OCI-LY7 (cell line): ENCODE measurements around the gene ATPAF1. TPM values are rescaled to one million over a fixed set of nuclear protein-coding genes. Genes with fewer than 3 reads are reported as not detected.

Experiments used
- BruUV-seq: library from RNA; stranded (reverse); fragments of 400-500 nt; replicated peaks from 2 replicates; lab custom pipeline; 2021; lab: Mats Ljungman, UMichigan
- CTCF ChIA-PET: fragments of 300-600 bp; sonication (Branson Sonifier 250); formaldehyde crosslinking; loops from one replicate; lab custom pipeline; 2022; ENCODE audit warnings: antibody characterized with exemption; ENCODE audit not compliant: unreplicated experiment; lab: Charles Lee
- POLR2A ChIA-PET: fragments of 300-600 bp; sonication (Branson Sonifier 250); formaldehyde crosslinking; loops from one replicate; lab custom pipeline; 2022; ENCODE audit warnings: antibody characterized with exemption; lab: Charles Lee
- DNase-seq: peaks from one replicate; pipeline ENCODE4 v3.0.0-alpha.2; 2015; ENCODE audit warnings: low spot score
- H2AFZ ChIP-seq: fragments of 200-600 bp; sonication (generic), shearing (Covaris generic); 2 replicates; pipeline ENCODE4 v1.6.1; 2014; ENCODE audit warnings: mild to moderate bottlenecking, antibody characterized with exemption, low read length, moderate library complexity
- H3K27ac ChIP-seq: fragments of 200-600 bp; sonication (generic); 2 replicates; pipeline ENCODE4 v1.5.1; 2014; ENCODE audit warnings: mixed run types, low read depth, mild to moderate bottlenecking, moderate library complexity, low read length, inconsistent platforms; ENCODE audit not compliant: poor library complexity, severe bottlenecking
- H3K36me3 ChIP-seq: fragments of 200-600 bp; sonication (generic); 2 replicates; pipeline ENCODE4 v1.6.1; 2014; ENCODE audit warnings: mild to moderate bottlenecking, antibody characterized with exemption, low read length, moderate library complexity, mixed read lengths; ENCODE audit not compliant: insufficient read depth
- H3K4me1 ChIP-seq: fragments of 200-600 bp; sonication (generic); 2 replicates; pipeline ENCODE4 v1.5.1; 2014; ENCODE audit warnings: mild to moderate bottlenecking, low read length; ENCODE audit not compliant: insufficient read depth, poor library complexity, severe bottlenecking
- H3K4me2 ChIP-seq: fragments of 200-600 bp; sonication (generic); 2 replicates; pipeline ENCODE4 v1.6.1; 2014; ENCODE audit warnings: mild to moderate bottlenecking, low read length
- H3K4me3 ChIP-seq: fragments of 200-600 bp; sonication (generic); 2 replicates; pipeline ENCODE4 v1.5.1; 2014; ENCODE audit warnings: mild to moderate bottlenecking, low read depth, low read length; ENCODE audit not compliant: poor library complexity, severe bottlenecking
- H3K79me2 ChIP-seq: fragments of 200-600 bp; sonication (generic); 2 replicates; pipeline ENCODE4 v1.6.1; 2016; ENCODE audit warnings: low read depth, mild to moderate bottlenecking, low read length, moderate library complexity, mixed read lengths; ENCODE audit not compliant: insufficient read depth
- H3K9me2 ChIP-seq: fragments of 200-600 bp; sonication (generic); 2 replicates; pipeline ENCODE4 v1.6.1; 2016; ENCODE audit warnings: mild to moderate bottlenecking, low read length, mixed read lengths; ENCODE audit not compliant: insufficient read depth
- H3K9me3 ChIP-seq: fragments of 200-600 bp; sonication (generic); 2 replicates; pipeline ENCODE4 v1.6.1; 2014; ENCODE audit warnings: mild to moderate bottlenecking, mixed run types, low read length, mixed read lengths
- H4K20me1 ChIP-seq: fragments of 200-600 bp; sonication (generic); 2 replicates; pipeline ENCODE4 v1.6.1; 2014; ENCODE audit warnings: mild to moderate bottlenecking, antibody characterized with exemption, low read length, moderate library complexity, mixed read lengths; ENCODE audit not compliant: insufficient read depth
- EZH2phosphoT487 ChIP-seq: fragments of 200-600 bp; sonication (generic); IDR thresholded peaks from 2 replicates; pipeline ENCODE4 v1.6.1; 2018; ENCODE audit warnings: low read depth, borderline replicate concordance, mild to moderate bottlenecking, mixed run types, antibody characterized with exemption, low read length, moderate library complexity, mixed read lengths
- intact Hi-C: fragments of 100-400 bp; cut with micrococcal nuclease; formaldehyde crosslinking; loops from one replicate; pipeline ENCODE4 v1.10.0; 2022; ENCODE audit not compliant: unreplicated experiment
- total RNA-seq, 2 experiments: library from RNA; depleted of rRNA in 1 of 2; stranded (reverse); fragments of >200 nt in 1 of 2; shearing (Covaris generic) in 1 of 2; gene quantifications; 2 replicates each; pipeline ENCODE4 v1.2.3, GENCODE V29; 2014 to 2022
- TF ChIP-seq, protein P1 (sequence below): fragments of 200-600 bp; sonication (generic); conservative IDR thresholded peaks from 2 replicates; pipeline ENCODE4 v1.5.1; 2014; ENCODE audit warnings: mild to moderate bottlenecking, antibody characterized with exemption, low read length, moderate library complexity, mixed read lengths

The ATPAF1 gene
- total RNA-seq, 2 experiments from 2014 or later: 32.3 to 38.3 TPM

DNA sequence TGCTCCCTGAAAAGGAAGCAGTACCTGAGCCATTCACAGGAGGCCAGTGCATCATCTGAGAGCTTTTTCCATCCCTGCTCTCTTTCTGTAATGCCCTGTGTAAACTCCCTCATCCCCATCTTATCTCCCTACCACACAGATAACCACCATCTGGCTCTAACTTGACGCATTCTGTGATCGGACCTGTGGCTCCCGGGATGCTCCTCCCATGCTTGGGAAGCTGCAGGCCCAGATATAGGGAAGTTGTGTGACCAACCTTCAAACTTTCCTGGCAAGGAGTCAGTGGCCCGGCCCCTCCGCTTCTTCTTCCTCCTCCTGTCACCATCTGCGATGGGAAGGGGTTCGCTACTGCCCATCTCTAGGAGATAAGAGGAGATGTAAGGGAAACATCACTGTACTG is 85.2 kb downstream of the ATPAF1 start:
- intact Hi-C loops: no loop called here
- ChIA-PET CTCF (no interaction called here), POLR2A (no interaction called here)
- Histone ChIP-seq H3K4me3 (no peak overlapping the region), H2AFZ (no peak overlapping the region), H3K4me2 (no peak overlapping the region), H3K9me3 (no peaks in the 10 kb centered on the region), H3K4me1 (no peaks in the 10 kb centered on the region), H3K9me2 (no peaks in the 10 kb centered on the region), H3K27ac (no peak overlapping the region), H4K20me1 (no peaks in the 10 kb centered on the region), H3K79me2 (no peaks in the 10 kb centered on the region), H3K36me3 (peaks cover 17% of the 10 kb centered on the region; the same call in 1 of the 2 replicates)
- no TSS peak for BruUV-seq
- no peak for DNase-seq
- TF ChIP-seq, protein P1, sequence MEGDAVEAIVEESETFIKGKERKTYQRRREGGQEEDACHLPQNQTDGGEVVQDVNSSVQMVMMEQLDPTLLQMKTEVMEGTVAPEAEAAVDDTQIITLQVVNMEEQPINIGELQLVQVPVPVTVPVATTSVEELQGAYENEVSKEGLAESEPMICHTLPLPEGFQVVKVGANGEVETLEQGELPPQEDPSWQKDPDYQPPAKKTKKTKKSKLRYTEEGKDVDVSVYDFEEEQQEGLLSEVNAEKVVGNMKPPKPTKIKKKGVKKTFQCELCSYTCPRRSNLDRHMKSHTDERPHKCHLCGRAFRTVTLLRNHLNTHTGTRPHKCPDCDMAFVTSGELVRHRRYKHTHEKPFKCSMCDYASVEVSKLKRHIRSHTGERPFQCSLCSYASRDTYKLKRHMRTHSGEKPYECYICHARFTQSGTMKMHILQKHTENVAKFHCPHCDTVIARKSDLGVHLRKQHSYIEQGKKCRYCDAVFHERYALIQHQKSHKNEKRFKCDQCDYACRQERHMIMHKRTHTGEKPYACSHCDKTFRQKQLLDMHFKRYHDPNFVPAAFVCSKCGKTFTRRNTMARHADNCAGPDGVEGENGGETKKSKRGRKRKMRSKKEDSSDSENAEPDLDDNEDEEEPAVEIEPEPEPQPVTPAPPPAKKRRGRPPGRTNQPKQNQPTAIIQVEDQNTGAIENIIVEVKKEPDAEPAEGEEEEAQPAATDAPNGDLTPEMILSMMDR: no peak
- TF ChIP-seq EZH2phosphoT487: no peak

Other genes with a start within 250 kb of the ATPAF1 start
- not detected in 2 replicates for gene DMBX1, start 178.5 kb downstream of the ATPAF1 start, total RNA-seq (2014; rRNA removed; shearing (Covaris generic))
- not detected in 2 replicates for gene DMBX1, start 178.5 kb downstream of the ATPAF1 start, total RNA-seq (2022)
- gene KNCN, start 116.7 kb downstream of the ATPAF1 start, total RNA-seq (2014; rRNA removed; shearing (Covaris generic)): not detected in 2 replicates
- not detected in 2 replicates for gene KNCN, start 116.7 kb downstream of the ATPAF1 start, total RNA-seq (2022)
- gene MKNK1, start 64.1 kb downstream of the ATPAF1 start, total RNA-seq (2014; rRNA removed; shearing (Covaris generic)): 11.5 and 18.8 TPM in 2 replicates
- gene MKNK1, start 64.1 kb downstream of the ATPAF1 start, total RNA-seq (2022): 22.1 and 24.0 TPM in 2 replicates
- 2.0 and 2.7 TPM in 2 replicates for gene MOB3C, start 51.6 kb downstream of the ATPAF1 start, total RNA-seq (2014; rRNA removed; shearing (Covaris generic))
- 3.8 and 3.9 TPM in 2 replicates for gene MOB3C, start 51.6 kb downstream of the ATPAF1 start, total RNA-seq (2022)
- gene TEX38, start 3.5 kb upstream of the ATPAF1 start, total RNA-seq (2014; rRNA removed; shearing (Covaris generic)): not detected in 2 replicates
- gene TEX38, start 3.5 kb upstream of the ATPAF1 start, total RNA-seq (2022): not detected in 2 replicates
- gene EFCAB14, start 50.8 kb upstream of the ATPAF1 start, total RNA-seq (2014; rRNA removed; shearing (Covaris generic)): 24.8 and 29.9 TPM in 2 replicates
- gene EFCAB14, start 50.8 kb upstream of the ATPAF1 start, total RNA-seq (2022): 38.3 and 38.8 TPM in 2 replicates
- not detected in 2 replicates for gene CYP4B1, start 130.7 kb upstream of the ATPAF1 start, total RNA-seq (2014; rRNA removed; shearing (Covaris generic))
- not detected in 2 replicates for gene CYP4B1, start 130.7 kb upstream of the ATPAF1 start, total RNA-seq (2022)